ENCODE data around the gene INO80B. TPM values are rescaled to one million over a fixed set of nuclear protein-coding genes. Genes with fewer than 3 reads are reported as not detected.
"Not testable (repeated sequence)": the region's sequence is repeated elsewhere in the genome, so short reads cannot be mapped to it uniquely, and the experiment has no call there.

Gene INO80B
- total RNA-seq, 1 experiment from 2014 or later, result 24.0 TPM

GRCh38 chr2:74482801-74483674 is 28.2 kb downstream of the INO80B start, which contains the start of the genes CCDC142 and TTC31 (continued):
- TF ChIP-seq REST (IDR thresholded peaks at IDR 0.05; ENCODE audit: low read depth), result no peak
- TF ChIP-seq POLR2A (IDR thresholded peaks at IDR 0.05; ENCODE audit: borderline replicate concordance, extremely low read depth, insufficient read depth, insufficient read length), result peak; percentile 58
- peak; percentile 51 for TF ChIP-seq TCF7L2 (IDR thresholded peaks at IDR 0.05; ENCODE audit: borderline replicate concordance, extremely low read depth, insufficient read depth, insufficient read length)
- peak; percentile 75 for TF ChIP-seq MAX (IDR thresholded peaks at IDR 0.05)

GRCh38 chr2:74483675-74484164 is 28.8 kb downstream of the INO80B start:
- not testable (repeated sequence) for BruUV-seq (replicated peaks); H4K20me1 ChIP-seq (ENCODE audit: insufficient read depth); H3K9me2 ChIP-seq (ENCODE audit: insufficient read depth); H2AFZ ChIP-seq (ENCODE audit: low read depth, low read length, poor library complexity, severe bottlenecking); H3K9me3 ChIP-seq (ENCODE audit: control insufficient read depth in 1 of 2, insufficient read depth in 1 of 2, low read depth in 1 of 2, low read length in 2 of 2); DNase-seq (ENCODE audit: low read depth, low spot score); H3K27me3 ChIP-seq (ENCODE audit: insufficient read depth, low read length); ATAC-seq
- peak overlapping the region; percentile 86 for H3K9ac ChIP-seq (ENCODE audit: low read length)
- peak overlapping the region; percentile 66 for H3K4me2 ChIP-seq (ENCODE audit: low read length)
- H3K27ac ChIP-seq (ENCODE audit: low read depth, low read length), result peak overlapping the region; percentile 90
- ChIA-PET RAD21 (ENCODE audit: low non-redundant PET in 1 of 2, low total read pairs in 2 of 2, uncharacterized antibody in 2 of 2, unreplicated experiment in 2 of 2) (interaction anchor here in 1 of 2 experiments (1.2 kb wide), 1 partner anchor 48 kb away, joined by 3 read pairs; no protein-coding TSS in a partner anchor), CTCF (interaction anchor here (1.2 to 2.3 kb wide), 5 partner anchors 9 to 48 kb away, joined by 3 to 12 read pairs (median 10); partner anchors contain the start of genes INO80B and MRPL53), POLR2A (interaction anchor here (0.8 kb wide), 1 partner anchor 26 kb away, joined by 3 read pairs; the partner anchor contains the start of gene WBP1)
- intact Hi-C loops (cut with micrococcal nuclease), result loop anchor here (1.0 to 2.0 kb wide), 6 partner anchors 19 to 104 kb away; partner anchors contain the start of genes AUP1, HTRA2, INO80B and WBP1
- H3K4me3 ChIP-seq (replicated peaks in 1 of 2; ENCODE audit: low read depth in 1 of 2, low read length in 2 of 2), result peak overlapping the region; percentile 61 to 95
- H3K79me2 ChIP-seq (ENCODE audit: insufficient read depth, low read length), result peaks cover 31% of the 10 kb centered on the region
- H3K4me1 ChIP-seq (ENCODE audit: control insufficient read depth in 1 of 2, insufficient read depth in 2 of 2, low read length in 2 of 2), result peaks cover 12 to 25% of the 10 kb centered on the region in 2 experiments
- H3K36me3 ChIP-seq (ENCODE audit: control insufficient read depth in 1 of 2, insufficient read depth in 2 of 2, low read length in 2 of 2), result peaks cover 11 to 13% of the 10 kb centered on the region in 2 experiments; a peak in 3 of 4 replicates

Data from HCT116 (cell line).